A172 (cell line): ENCODE measurements around the gene CIAPIN1. TPM values are rescaled to one million over a fixed set of nuclear protein-coding genes. Genes with fewer than 3 reads are reported as not detected.
"Not testable (repeated sequence)": the region's sequence is repeated elsewhere in the genome, so short reads cannot be mapped to it uniquely, and the experiment has no call there.

Experiments
- DNase-seq: peaks from one replicate; pipeline ENCODE4 v3.0.0-alpha.2; 2015; ENCODE audit warnings: low spot score
- total RNA-seq: library from RNA; depleted of rRNA; stranded (reverse); fragments of >200 nt; shearing (Covaris generic); gene quantifications from 2 replicates; pipeline ENCODE4 v1.2.3, GENCODE V29; 2014

Gene CIAPIN1
- total RNA-seq, 1 experiment from 2014 or later = 110 TPM

DNA sequence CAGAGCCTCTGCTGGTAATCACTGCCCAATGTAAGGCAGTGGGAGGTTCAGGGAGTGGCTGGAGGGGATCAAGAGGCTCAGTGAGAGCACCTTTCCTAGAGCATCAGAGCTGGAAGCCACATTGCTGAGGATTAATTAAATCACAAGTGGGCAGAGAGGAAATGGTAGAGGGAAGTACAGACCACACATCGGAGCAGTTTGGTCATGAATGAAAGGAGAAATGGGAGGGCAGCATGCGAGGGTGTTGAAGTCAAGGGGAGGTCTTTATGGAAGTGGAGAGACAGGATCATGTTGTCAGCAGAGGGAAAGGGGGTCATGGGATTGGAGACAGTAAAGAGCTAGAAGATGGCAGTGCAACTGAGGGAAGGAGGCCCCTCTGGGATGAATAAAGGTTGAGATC lies 40.3 kb downstream of the CIAPIN1 start:
- DNase-seq = no peak

DNA sequence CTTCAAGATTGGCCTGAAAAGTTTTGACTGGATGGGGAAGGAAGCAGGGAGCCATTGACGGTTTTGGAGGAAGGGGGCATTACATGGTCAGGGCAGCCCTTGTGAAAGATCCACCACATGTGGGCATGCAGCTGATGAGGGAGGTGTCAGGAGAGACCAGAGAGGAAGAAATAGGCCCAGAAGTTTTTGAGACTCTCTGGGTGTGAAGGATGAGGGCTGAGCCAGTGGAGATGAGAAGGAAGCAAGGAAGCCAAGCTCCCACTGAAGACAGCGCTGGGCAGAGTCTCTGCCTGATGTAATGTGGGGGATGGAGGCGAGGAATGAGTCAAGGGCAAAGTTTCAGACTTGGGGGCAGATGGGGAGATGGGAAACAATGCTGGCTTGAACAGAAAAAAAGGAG lies 42.1 kb downstream of the CIAPIN1 start:
- no peak for DNase-seq

DNA sequence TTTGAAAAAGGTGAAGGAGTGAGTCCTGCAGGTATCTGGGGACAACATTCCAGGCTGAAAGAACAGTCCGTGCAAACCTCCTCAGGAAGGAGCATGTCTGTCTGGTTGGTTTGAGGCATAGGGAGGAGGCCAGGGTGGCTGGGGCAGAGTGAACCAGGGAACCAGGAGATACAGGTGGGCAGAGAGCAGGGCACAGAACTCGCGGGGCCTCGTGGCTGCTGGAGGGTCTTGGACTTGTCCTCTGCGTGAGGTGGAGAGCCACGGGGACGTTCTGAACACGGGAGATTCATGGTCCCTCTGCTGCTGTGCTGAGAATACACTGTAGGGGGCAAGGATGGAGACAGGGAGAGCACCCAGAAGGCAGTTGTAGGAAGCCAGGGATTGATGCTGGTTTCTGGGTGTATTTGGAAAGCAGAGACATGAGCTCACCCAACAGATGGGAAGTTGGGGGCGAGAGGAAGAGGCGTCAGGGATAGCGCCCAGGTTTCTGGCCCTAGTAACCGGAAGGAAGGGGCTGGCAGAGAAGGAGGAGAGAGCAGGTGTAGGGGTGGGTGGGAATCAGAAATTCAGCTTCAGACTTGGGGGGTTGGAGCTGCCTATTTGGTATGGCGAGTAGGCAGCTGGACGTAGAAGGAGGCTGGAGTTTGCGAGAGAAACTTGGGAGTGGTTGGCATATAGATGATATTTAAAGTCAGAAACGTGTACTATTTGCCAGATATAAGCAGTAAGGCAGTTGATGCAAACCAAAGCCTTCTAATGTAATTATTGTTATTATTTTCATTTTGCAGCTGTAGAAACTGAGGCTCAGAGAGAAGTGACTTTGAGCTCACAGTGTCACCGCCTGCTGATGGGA lies 43.0 kb downstream of the CIAPIN1 start, which contains the start of gene CCL17:
Gene CCL17 (plus strand): TSS at position 803 of the 853 bp plus-strand sequence. CDS start 9,166 bp downstream, outside the sequence.
- DNase-seq = no peak

DNA sequence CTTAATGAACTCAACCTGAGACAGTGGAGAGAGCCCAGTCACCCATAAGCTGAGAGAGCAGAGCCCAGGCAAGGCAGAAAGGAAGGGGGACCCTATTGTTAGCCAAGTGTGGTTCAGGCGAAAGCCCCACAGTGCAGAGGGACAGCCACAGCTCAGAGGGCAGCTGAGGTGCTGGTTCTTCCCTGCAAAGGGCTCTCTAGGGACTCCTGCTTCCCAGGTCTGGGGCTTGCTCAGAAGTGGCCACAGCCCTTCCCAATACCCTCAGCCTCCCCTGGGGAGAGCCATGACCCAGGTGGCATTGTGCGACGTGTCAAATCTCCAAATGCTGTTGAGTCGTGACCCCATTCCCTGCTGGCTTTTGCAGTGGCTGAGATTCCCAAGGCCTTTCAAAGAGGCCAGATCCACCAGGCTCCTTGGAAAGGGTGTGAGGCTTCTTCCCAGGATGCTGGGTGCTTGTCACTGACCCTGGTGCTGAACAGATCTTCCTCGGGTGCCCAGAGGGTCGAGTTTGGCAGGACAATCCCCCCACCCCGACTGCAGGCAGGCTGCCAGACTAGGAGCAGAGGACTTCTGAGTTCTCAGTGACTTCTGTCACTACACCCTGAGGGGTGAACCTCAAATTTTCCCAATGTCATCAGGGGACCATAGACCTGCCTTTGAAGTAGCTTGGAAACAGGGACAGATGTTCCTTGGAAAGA lies 45.1 kb downstream of the CIAPIN1 start:
- DNase-seq = no peak

DNA sequence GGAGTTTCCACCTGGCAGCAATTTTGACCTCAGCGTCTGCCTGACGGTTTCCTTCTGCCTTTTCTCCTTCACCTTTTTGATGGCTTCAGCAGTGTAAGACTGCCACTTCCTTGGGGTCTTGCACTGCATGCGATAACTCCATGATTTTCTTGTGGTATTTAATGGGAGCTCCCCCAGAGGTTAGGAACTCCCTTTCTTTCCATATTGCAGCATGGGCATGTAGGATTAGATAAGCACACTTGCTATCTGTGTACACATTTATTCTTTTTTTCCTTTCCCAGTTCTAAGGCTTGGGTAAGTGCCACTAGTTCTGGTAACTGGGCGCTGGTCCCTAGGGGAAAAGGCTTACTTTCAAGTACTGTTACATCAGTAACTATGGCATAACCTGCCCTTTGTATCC lies 49.7 kb downstream of the CIAPIN1 start:
- DNase-seq = not testable (repeated sequence)

DNA sequence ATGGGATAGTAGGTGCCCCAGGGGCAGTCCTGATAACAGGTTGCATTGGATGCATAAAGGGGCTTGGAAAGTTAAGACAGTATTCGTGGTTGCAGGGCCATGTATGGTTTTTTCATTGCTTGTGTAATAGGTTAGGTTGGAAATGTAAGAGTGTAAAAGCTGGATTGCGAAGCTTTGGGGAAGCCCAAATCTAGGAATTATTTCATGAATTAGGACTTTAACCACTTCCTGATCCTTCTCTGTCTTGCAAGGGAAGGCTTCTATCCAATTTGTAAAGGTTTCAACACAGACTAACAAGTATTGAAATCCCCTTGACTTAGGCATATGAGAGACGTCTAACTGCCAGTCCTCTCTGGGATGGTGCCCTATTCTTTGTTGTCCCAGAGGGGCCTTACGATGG lies 50.4 kb downstream of the CIAPIN1 start:
- DNase-seq = no peak

DNA sequence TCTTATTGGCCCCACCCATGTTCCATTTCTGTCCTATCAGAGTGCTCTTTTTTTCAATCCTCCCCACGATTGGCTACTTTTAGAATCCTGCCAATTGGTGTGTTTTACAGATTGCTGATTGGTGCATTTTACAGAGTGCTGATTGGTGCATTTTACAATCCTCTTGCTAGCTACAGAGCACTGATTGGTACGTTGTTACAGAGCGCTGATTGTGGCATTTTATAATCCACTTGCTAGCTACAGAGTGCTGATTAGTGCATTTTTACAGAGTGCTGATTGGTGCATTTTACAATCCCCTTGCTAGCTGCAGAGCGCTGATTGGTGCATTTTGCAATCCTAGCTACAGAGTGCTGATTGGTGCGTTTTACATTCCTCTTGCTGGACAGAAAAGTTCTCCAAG lies 52.2 kb downstream of the CIAPIN1 start:
- DNase-seq = no peak

DNA sequence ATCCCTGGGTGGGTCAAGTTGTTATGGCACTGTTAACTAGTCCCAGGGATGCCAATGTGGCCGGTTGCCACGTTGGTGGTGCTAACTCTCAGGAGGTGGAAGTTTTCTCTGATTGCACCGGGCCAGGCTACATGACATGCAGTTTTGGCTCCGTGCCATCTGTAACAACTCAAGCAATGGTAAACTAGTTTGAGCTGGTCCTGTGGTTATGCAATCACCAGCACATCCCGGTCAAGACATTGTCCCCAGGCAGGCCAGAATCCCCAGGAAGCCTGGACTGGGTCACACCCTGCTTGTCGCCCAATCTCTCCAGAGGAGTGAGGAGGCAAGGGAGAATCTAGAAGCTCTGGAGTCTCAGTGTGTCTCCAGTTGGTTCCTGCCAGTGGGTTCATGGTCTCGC lies 52.7 kb downstream of the CIAPIN1 start:
- DNase-seq = peak; percentile 17

DNA sequence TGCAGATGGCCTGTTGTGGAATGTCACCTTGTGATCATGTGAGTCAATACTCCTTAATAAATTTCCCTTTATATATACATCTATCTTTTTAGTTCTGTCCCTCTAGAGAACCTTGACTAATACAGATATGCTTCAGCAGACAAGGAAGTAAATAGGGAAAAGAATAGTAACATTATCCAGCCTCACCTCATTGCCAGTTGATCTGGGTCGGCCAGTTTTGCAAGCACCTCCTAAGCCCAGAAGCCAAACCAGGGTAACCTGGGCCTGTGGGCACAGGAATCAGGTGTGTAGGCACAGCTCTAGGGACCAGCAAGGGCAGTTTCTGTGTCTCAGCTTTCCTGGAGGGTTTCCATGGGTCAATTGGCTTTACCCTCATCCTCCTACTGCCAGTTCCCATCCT lies 54.5 kb downstream of the CIAPIN1 start:
- no peak for DNase-seq

DNA sequence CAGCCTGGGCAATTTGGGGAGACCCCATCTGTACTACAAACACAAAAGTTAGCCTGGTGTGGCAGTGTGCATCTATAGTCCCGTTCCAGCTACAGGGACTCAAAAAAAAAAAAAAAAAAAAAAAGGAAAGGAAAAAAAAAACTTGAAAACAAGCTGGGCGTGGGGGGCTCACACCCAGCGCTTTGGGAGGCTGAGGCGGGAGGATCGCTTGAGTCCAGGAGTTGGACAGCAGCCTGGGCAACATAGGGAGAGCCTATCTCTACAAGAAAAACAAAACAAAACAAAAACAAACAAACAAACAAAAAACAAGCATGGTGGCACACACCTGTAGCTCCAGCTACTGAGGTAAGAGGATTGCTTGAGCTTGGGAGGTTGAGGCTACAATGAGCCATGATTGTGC lies 55.5 kb downstream of the CIAPIN1 start:
- DNase-seq = no peak

DNA sequence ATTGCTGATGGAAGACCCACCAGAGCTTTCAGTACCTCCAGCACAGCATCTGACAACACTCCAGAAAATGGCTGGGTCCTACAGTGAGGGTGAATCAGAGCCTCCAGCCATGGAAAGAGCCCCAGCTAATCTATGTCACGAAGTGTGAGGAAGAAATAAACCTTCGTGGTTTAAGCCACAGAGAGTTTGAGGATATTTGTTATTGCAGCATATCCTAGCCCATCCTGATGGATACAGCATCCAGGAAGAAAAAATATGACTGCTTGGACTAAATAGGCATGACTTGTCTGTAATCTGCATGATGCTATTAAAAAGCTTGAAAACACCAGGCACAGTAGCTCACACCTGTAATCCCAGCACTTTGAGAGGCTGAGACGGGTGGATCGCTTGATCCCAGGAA lies 55.9 kb downstream of the CIAPIN1 start:
- DNase-seq = no peak

DNA sequence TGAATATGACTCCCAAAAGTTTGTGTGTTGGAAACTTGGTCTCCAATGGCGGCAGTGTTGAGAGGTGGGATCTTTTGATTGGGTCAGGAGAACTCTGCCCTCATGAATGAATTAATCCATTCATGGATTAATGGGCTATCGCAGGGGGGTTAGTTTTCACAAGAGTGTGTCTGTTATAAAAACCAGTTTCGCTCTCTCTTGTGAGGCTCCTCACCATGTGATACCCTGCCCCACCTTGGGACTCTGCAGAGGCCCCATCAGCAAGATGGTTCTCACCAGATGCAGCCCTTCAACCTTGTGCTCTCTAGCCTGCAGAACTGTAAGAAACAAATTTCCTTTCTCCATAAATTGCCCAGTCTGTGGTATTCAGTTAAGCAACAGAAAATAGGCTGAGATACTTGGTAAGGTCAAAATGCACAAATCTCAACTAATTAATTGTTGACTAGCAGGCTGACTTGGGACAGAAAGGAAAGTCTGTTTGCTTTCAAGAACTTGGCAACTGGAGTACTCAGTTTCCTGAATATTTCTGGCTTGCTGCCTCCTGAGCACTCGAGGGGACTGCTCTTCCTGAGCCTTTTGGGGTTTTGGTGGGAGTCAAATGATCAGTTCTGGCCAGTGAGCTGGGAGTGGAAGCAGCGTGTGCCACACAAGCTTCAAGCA lies 56.4 kb downstream of the CIAPIN1 start:
- DNase-seq = no peak

DNA sequence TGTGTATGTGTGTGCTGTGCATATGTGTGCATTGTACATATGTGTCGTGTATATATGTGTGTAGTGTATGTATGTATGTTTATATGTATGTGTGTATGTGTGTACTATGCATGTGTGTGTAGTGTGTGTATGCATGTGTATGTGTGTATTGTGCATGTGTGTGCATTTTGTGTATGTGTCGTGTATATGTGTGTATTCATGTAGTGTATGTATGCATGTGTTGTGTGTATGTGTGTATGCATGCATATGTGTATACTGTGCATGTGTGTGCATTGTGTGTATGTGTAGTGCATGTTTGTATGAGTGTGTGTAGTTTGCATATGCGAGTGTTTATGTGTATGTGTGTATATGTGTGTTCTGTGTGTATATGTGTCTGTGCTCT lies 58.1 kb downstream of the CIAPIN1 start:
- no peak for DNase-seq

DNA sequence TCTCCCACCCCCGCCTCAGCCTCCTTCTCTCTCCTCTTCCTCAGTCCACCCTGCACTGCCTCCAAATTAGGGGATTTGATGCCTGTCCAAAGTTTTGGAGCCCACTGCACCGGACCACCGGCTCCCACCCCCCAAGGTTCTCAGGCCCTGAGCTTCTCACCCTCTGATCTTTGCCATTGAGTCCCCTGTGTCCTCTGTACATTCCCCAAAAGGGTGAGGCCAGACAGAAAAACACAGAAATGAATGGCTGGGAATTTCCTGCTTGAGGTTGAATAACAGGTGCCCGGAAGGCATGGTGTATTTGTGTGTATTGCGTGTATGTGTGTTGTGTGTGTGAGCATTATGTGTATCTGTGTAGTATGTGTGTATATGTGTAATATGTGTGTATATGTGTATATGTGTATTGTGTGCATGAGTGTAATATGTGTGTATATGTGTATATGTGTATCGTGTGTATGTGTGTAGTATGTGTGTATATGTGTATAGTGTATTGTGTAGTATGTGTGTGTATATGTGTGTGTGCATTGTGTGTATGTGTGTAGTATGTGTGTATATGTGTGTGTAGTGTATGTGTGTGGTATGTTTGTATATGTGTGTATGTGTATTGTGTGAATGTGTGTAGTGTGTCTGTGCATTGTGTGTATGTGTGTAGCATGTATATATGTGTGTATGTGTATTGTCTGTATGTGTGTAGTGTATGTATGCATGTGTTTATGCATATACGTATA lies 58.7 kb downstream of the CIAPIN1 start:
- no peak for DNase-seq

DNA sequence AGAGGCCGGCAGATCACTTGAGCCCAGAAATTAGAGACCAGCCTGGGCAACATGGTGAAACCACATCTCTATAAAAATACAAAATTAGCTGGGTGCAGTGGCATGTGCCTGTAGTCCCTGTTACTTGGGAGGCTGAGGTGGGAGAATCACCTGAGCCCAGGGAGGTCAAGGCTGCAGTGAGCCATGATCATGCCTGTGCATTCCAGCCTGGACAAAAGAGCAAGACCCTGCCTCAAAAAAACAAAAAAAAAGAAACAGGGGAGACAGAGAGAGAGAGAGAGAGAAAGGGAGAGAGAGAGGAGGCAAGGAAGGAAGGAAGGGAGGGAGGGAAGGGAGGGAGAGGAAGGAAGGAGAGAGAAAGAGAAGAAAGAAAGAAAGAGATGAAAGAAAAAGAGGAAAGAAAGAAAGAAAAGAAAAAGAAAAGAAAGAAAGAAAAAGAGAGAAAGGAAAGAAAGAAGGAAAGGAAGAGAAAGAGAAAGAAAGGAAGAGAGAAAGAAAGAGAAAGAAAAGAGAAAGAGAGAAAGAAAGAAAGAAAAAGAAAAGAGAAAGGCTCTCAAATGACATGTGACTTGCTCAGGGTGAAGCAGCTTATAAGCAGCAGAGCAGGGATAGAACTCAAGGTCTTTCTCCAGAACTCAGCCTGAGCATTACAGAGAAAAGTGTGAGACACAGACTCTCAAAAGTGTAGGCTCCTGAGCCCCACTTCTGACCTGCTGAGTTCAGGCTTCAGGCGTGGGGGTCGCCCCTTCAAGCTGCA lies 59.4 kb downstream of the CIAPIN1 start:
- DNase-seq = no peak

DNA sequence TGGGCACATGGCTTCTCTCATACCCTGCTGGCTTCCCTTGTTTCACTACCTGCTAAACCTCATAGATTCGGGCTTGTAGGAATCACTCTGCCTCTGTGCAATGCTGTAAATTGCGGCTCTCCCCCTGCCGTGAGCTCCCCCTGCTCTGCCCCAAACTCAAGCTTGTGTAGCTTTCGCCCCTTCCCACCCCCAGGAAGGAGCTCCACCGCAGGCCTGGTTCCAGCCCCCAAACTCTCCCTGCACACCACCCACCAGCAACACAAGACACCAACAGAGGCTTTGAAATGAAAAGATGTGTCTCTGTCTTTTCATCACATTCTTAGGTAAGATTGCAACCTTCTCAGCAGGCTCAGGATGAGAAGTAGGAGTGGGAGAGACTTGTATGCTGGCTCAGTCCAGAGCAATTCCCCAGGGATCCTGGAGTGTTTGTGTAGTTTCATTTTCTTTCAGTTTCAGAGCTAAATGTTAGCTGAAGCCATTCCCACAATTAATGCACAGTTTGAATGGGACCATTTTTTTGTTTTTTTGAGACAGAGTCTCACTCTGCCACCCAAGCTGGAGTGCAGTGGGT lies 60.7 kb downstream of the CIAPIN1 start:
- no peak for DNase-seq

DNA sequence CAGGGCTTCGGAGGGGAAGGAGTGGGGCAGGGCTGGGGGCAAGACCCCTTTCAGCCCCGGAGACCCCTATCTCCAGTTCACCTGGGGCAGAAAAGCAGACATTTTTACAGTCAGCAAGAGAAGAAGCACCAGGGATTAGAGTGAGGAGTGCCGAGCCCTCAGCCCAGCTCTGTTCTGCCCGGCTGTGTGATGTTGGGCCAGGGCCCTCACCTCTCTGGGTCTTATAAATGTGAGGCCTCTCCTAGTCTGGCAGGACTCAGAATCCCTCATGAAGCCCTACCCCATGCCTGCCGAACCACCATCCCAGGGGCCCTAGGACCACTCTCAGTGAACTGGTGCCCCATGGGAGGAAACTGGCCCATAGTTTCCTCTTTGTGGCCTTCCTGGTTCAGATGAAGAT lies 62.1 kb downstream of the CIAPIN1 start:
- DNase-seq = no peak

DNA sequence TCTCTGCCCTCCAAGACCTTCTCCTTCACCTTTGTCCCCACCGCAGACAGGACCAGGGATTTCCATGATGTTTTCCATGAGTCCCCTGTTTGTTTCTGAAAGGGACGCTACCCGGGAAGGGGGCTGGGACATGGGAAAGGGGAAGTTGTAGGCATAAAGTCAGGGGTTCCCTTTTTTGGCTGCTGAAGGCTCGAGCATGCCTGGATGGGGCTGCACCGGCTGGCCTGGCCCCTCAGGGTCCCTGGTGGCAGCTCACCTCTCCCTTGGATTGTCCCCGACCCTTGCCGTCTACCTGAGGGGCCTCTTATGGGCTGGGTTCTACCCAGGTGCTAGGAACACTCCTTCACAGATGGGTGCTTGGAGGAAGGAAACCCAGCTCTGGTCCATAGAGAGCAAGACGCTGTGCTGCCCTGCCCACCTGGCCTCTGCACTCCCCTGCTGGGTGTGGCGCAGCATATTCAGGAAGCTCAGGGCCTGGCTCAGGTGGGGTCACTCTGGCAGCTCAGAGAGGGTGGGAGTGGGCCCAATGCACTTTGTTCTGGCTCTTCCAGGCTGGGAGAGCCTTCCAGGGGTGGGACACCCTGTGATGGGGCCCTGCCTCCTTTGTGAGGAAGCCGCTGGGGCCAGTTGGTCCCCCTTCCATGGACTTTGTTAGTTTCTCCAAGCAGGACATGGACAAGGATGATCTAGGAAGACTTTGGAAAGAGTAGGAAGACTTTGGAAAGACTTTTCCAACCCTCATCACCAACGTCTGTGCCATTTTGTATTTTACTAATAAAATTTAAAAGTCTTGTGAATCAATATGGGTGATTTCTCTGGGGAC lies 62.7 kb downstream of the CIAPIN1 start:
- no peak for DNase-seq

DNA sequence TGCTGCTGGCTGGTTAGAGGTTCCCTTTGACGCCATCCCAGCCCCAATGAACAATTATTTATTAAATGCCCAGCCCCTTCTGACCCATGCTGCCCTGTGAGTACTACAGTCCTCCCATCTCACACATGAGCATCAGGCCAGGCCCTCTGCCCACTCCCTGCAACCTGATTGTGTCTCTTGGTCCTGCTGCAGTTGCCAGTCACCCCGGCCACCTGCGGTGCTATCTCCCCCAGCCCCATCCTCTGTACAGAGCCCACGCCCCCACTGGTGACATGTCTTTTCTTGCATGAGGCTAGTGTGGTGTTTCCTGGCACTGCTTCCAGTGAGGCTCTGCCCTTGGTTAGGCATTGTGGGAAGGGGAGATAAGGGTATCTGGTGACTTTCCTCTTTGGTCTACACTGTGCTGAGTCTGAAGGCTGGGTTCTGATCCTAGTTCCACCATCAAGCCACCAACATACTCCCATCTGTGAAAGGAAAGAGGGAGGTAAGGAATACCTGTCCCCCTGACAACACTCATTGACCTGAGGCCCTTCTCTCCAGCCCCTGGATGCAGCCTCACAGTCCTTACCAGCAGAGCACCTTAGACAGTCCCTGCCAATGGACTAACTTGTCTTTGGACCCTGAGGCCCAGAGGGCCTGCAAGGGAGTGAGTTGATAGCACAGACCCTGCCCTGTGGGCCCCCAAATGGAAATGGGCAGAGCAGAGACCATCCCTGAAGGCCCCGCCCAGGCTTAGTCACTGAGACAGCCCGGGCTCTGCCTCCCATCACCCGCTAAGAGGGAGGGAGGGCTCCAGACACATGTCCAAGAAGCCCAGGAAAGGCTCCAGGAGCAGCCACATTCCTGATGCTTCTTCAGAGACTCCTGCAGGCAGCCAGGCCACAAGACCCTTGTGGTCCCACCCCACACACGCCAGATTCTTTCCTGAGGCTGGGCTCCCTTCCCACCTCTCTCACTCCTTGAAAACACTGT lies 63.6 kb downstream of the CIAPIN1 start:
- DNase-seq = peak; percentile 56
